K562 (cell line): ENCODE data around the gene GGA3. TPM values are rescaled to one million over a fixed set of nuclear protein-coding genes. Genes with fewer than 3 reads are reported as not detected.

ENCODE experiments used
- BCOR ChIP-seq: fragments of 450-650 bp; IDR thresholded peaks from 2 replicates; pipeline ENCODE4 v1.6.1; 2016
- BRD4 ChIP-seq: fragments of 200-600 bp; sonication (generic); IDR thresholded peaks from 2 replicates; pipeline ENCODE4 v1.6.1; 2017; ENCODE audit warnings: inconsistent platforms
- DMBX1 ChIP-seq: fragments of 250-450 bp; sonication (Bioruptor Pico); IDR thresholded peaks from 2 replicates; pipeline ENCODE4 v1.8.0; 2022; ENCODE audit warnings: inconsistent platforms, mild to moderate bottlenecking, moderate library complexity, borderline replicate concordance
- E2F3 ChIP-seq: fragments of 250-450 bp; sonication (Bioruptor Pico); IDR thresholded peaks from 2 replicates; pipeline ENCODE4 v1.4.0; 2020; ENCODE audit warnings: mild to moderate bottlenecking
- ETV1 ChIP-seq: fragments of 450-650 bp; conservative IDR thresholded peaks from 2 replicates; pipeline ENCODE4 v1.6.1; 2016; ENCODE audit warnings: missing genetic modification characterization, control low read depth, low read depth, missing compliant biosample characterization
- HNRNPK ChIP-seq: fragments of 200-400 bp; formaldehyde crosslinking; IDR thresholded peaks from one replicate; pipeline ENCODE4 v1.6.1; 2018; ENCODE audit warnings: mild to moderate bottlenecking, low read depth, low read length; ENCODE audit not compliant: poor library complexity, severe bottlenecking
- MEF2A ChIP-seq: IDR thresholded peaks from 2 replicates; pipeline ENCODE4 v1.6.1; 2011; ENCODE audit warnings: low read depth, mild to moderate bottlenecking, low read length, moderate library complexity; ENCODE audit not compliant: control insufficient read depth
- MEIS2 ChIP-seq: fragments of 450-650 bp; IDR thresholded peaks from 2 replicates; pipeline ENCODE4 v1.6.1; 2014; ENCODE audit warnings: mild to moderate bottlenecking; ENCODE audit not compliant: partially characterized antibody
- RBM39 ChIP-seq: fragments of 200-400 bp; formaldehyde crosslinking; optimal IDR thresholded peaks from 2 replicates; pipeline ENCODE3; 2018; ENCODE audit warnings: low read depth, low read length
- polyA plus RNA-seq, 8 experiments: library from polyadenylated mRNA; depleted of rRNA in 4 of 8; stranded (reverse) in 5 of 8; unstranded in 3 of 8; fragments of >200 nt; fragmentation: Nextera tagmentation in 2 of 8; fragmentation: Illumina TruSeq in 1 of 8; extraction: Ambion mirVana in 2 of 8; extraction: Trizol in 1 of 8; gene quantifications; 2 replicates each; pipeline versions ENCODE4 v1.2.1 to v1.2.3, GENCODE V29; 2011 to 2014; ENCODE audit warnings: inconsistent platforms in 1 of 8, missing spikeins in 1 of 8
- total RNA-seq, 7 experiments: library from RNA; depleted of rRNA in 6 of 7; stranded (reverse); fragments of >200 nt in 6 of 7; fragmentation: Illumina TruSeq in 2 of 7; extraction: Trizol in 2 of 7; gene quantifications; 2 replicates each; pipeline versions ENCODE4 v1.2.1 to v1.2.3, GENCODE V29; 2011 to 2021; ENCODE audit warnings: low replicate concordance in 1 of 7
- TF ChIP-seq, protein P1 (sequence below): fragments of 200-600 bp; sonication (generic); IDR thresholded peaks from one replicate; pipeline ENCODE4 v1.6.1; 2012; ENCODE audit warnings: mild to moderate bottlenecking, low read depth, low read length, inconsistent platforms
- TF ChIP-seq, protein P2 (sequence below): fragments of 450-650 bp; IDR thresholded peaks from 2 replicates; pipeline ENCODE4 v1.6.1; 2017; ENCODE audit warnings: antibody characterized with exemption, mild to moderate bottlenecking
- TF ChIP-seq, protein P3 (sequence below): fragments of 450-650 bp; IDR thresholded peaks from 2 replicates; pipeline ENCODE4 v1.6.1; 2016

GGA3 gene
- total and polyA plus RNA-seq, 9 of the 15 experiments (the other 6 are each of a cell fraction or from before 2014, with no cell fraction given): 5.7 to 64.9 (median 25.4) TPM

DNA sequence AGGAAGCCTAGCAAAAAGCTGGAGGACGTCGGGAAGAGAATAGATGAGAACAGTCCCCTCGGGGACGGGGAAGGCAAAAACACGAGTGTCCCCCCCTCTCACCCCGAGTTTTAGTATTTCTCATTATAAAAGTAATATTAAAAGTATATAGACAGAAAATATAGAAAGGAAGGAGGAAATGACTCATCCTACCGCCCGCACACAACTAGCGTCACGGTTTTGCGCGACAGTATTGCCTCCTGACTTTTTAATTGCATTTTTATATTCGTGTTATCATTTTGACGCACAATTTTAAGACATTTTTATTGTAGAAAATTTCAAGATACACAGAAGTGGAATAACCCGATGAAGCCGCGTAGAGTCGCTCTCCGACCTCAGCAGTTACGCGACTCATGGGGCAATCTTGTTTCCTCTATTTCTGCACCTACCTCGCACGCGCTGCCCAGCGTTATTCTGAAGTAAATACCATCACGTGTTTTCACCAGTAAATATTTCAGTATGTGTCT is 28.5 kb upstream of the GGA3 start (continued):
- TF ChIP-seq, protein P1, sequence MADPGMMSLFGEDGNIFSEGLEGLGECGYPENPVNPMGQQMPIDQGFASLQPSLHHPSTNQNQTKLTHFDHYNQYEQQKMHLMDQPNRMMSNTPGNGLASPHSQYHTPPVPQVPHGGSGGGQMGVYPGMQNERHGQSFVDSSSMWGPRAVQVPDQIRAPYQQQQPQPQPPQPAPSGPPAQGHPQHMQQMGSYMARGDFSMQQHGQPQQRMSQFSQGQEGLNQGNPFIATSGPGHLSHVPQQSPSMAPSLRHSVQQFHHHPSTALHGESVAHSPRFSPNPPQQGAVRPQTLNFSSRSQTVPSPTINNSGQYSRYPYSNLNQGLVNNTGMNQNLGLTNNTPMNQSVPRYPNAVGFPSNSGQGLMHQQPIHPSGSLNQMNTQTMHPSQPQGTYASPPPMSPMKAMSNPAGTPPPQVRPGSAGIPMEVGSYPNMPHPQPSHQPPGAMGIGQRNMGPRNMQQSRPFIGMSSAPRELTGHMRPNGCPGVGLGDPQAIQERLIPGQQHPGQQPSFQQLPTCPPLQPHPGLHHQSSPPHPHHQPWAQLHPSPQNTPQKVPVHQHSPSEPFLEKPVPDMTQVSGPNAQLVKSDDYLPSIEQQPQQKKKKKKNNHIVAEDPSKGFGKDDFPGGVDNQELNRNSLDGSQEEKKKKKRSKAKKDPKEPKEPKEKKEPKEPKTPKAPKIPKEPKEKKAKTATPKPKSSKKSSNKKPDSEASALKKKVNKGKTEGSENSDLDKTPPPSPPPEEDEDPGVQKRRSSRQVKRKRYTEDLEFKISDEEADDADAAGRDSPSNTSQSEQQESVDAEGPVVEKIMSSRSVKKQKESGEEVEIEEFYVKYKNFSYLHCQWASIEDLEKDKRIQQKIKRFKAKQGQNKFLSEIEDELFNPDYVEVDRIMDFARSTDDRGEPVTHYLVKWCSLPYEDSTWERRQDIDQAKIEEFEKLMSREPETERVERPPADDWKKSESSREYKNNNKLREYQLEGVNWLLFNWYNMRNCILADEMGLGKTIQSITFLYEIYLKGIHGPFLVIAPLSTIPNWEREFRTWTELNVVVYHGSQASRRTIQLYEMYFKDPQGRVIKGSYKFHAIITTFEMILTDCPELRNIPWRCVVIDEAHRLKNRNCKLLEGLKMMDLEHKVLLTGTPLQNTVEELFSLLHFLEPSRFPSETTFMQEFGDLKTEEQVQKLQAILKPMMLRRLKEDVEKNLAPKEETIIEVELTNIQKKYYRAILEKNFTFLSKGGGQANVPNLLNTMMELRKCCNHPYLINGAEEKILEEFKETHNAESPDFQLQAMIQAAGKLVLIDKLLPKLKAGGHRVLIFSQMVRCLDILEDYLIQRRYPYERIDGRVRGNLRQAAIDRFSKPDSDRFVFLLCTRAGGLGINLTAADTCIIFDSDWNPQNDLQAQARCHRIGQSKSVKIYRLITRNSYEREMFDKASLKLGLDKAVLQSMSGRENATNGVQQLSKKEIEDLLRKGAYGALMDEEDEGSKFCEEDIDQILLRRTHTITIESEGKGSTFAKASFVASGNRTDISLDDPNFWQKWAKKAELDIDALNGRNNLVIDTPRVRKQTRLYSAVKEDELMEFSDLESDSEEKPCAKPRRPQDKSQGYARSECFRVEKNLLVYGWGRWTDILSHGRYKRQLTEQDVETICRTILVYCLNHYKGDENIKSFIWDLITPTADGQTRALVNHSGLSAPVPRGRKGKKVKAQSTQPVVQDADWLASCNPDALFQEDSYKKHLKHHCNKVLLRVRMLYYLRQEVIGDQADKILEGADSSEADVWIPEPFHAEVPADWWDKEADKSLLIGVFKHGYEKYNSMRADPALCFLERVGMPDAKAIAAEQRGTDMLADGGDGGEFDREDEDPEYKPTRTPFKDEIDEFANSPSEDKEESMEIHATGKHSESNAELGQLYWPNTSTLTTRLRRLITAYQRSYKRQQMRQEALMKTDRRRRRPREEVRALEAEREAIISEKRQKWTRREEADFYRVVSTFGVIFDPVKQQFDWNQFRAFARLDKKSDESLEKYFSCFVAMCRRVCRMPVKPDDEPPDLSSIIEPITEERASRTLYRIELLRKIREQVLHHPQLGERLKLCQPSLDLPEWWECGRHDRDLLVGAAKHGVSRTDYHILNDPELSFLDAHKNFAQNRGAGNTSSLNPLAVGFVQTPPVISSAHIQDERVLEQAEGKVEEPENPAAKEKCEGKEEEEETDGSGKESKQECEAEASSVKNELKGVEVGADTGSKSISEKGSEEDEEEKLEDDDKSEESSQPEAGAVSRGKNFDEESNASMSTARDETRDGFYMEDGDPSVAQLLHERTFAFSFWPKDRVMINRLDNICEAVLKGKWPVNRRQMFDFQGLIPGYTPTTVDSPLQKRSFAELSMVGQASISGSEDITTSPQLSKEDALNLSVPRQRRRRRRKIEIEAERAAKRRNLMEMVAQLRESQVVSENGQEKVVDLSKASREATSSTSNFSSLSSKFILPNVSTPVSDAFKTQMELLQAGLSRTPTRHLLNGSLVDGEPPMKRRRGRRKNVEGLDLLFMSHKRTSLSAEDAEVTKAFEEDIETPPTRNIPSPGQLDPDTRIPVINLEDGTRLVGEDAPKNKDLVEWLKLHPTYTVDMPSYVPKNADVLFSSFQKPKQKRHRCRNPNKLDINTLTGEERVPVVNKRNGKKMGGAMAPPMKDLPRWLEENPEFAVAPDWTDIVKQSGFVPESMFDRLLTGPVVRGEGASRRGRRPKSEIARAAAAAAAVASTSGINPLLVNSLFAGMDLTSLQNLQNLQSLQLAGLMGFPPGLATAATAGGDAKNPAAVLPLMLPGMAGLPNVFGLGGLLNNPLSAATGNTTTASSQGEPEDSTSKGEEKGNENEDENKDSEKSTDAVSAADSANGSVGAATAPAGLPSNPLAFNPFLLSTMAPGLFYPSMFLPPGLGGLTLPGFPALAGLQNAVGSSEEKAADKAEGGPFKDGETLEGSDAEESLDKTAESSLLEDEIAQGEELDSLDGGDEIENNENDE: no peak
- TF ChIP-seq HNRNPK: no peak
- no peak; the same call in 1 of the 2 replicates for TF ChIP-seq BRD4
- no peak for TF ChIP-seq MEIS2
- TF ChIP-seq BCOR: 0 out of 2 replicates have a peak, but pooled peaks have one; percentile 15
- TF ChIP-seq ETV1: peak; percentile 62; the same call in 1 of the 2 replicates
- no peak for TF ChIP-seq E2F3
- 0 out of 2 replicates have a peak, but pooled peaks have one; percentile 36 for TF ChIP-seq DMBX1 (CRISPR knock-in tag)
- TF ChIP-seq, protein P2, sequence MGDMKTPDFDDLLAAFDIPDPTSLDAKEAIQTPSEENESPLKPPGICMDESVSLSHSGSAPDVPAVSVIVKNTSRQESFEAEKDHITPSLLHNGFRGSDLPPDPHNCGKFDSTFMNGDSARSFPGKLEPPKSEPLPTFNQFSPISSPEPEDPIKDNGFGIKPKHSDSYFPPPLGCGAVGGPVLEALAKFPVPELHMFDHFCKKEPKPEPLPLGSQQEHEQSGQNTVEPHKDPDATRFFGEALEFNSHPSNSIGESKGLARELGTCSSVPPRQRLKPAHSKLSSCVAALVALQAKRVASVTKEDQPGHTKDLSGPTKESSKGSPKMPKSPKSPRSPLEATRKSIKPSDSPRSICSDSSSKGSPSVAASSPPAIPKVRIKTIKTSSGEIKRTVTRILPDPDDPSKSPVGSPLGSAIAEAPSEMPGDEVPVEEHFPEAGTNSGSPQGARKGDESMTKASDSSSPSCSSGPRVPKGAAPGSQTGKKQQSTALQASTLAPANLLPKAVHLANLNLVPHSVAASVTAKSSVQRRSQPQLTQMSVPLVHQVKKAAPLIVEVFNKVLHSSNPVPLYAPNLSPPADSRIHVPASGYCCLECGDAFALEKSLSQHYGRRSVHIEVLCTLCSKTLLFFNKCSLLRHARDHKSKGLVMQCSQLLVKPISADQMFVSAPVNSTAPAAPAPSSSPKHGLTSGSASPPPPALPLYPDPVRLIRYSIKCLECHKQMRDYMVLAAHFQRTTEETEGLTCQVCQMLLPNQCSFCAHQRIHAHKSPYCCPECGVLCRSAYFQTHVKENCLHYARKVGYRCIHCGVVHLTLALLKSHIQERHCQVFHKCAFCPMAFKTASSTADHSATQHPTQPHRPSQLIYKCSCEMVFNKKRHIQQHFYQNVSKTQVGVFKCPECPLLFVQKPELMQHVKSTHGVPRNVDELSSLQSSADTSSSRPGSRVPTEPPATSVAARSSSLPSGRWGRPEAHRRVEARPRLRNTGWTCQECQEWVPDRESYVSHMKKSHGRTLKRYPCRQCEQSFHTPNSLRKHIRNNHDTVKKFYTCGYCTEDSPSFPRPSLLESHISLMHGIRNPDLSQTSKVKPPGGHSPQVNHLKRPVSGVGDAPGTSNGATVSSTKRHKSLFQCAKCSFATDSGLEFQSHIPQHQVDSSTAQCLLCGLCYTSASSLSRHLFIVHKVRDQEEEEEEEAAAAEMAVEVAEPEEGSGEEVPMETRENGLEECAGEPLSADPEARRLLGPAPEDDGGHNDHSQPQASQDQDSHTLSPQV: peak; percentile 42
- no peak for TF ChIP-seq MEF2A
- TF ChIP-seq RBM39: no peak
- TF ChIP-seq, protein P3, sequence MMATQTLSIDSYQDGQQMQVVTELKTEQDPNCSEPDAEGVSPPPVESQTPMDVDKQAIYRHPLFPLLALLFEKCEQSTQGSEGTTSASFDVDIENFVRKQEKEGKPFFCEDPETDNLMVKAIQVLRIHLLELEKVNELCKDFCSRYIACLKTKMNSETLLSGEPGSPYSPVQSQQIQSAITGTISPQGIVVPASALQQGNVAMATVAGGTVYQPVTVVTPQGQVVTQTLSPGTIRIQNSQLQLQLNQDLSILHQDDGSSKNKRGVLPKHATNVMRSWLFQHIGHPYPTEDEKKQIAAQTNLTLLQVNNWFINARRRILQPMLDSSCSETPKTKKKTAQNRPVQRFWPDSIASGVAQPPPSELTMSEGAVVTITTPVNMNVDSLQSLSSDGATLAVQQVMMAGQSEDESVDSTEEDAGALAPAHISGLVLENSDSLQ: no peak
